Activated CD4-positive, alpha-beta T cell treated with anti-CD3 and anti-CD28 coated beads for 24 hours (primary cell): ENCODE results near the gene ST6GALNAC2.
"Not testable (repeated sequence)": the region's sequence is repeated elsewhere in the genome, so short reads cannot be mapped to it uniquely, and the experiment has no call there.

Experiments
- DNase-seq, 2 donors: peaks; one replicate each; pipeline ENCODE4 v3.0.0-alpha.2; 2020; ENCODE audit warnings: low read depth in 2 of 2

The ST6GALNAC2 gene

GRCh38 chr17:76585649-76586593 lies at the start of gene ST6GALNAC2:
Gene ST6GALNAC2, minus strand, starts transcription at chr17:76585860. Its CDS starts 52 bp downstream, at chr17:76585808.
- peak in 1 of 2 donors; percentile 22 for DNase-seq

GRCh38 chr17:76635039-76635438 lies 49.4 kb upstream of the ST6GALNAC2 start:
- DNase-seq = no peak

GRCh38 chr17:76633628-76634328 lies 48.1 kb upstream of the ST6GALNAC2 start:
- no peak for DNase-seq

GRCh38 chr17:76631821-76632565 lies 46.3 kb upstream of the ST6GALNAC2 start:
- no peak for DNase-seq

- DNase-seq = no peak
These were observed 44.5 kb upstream of the ST6GALNAC2 start for GRCh38 chr17:76630151-76630550.

- no peak for DNase-seq
These were observed 41.9 kb upstream of the ST6GALNAC2 start for GRCh38 chr17:76627510-76627909.

- DNase-seq = no peak
These were observed 40.8 kb upstream of the ST6GALNAC2 start for GRCh38 chr17:76626442-76626841.

- DNase-seq = no peak
These were observed 39.8 kb upstream of the ST6GALNAC2 start for GRCh38 chr17:76625496-76625895.

- DNase-seq = peak; percentile 70
These were observed 37.8 kb upstream of the ST6GALNAC2 start for GRCh38 chr17:76623271-76624146.

GRCh38 chr17:76617838-76618237 lies 32.2 kb upstream of the ST6GALNAC2 start:
- DNase-seq = no peak

GRCh38 chr17:76614912-76615617 lies 29.4 kb upstream of the ST6GALNAC2 start:
- no peak for DNase-seq

GRCh38 chr17:76614064-76614759 lies 28.6 kb upstream of the ST6GALNAC2 start:
- not testable (repeated sequence) for DNase-seq

GRCh38 chr17:76612977-76613851 lies 27.6 kb upstream of the ST6GALNAC2 start:
- DNase-seq = no peak

GRCh38 chr17:76612465-76612864 lies 26.8 kb upstream of the ST6GALNAC2 start:
- no peak for DNase-seq

GRCh38 chr17:76611758-76612157 lies 26.1 kb upstream of the ST6GALNAC2 start:
- DNase-seq = no peak

- DNase-seq = not testable (repeated sequence)
These were observed 25.6 kb upstream of the ST6GALNAC2 start for GRCh38 chr17:76611080-76611749.

- DNase-seq = not testable (repeated sequence)
These were observed 21.0 kb upstream of the ST6GALNAC2 start for GRCh38 chr17:76606685-76607084.

- DNase-seq = no peak
These were observed 15.4 kb upstream of the ST6GALNAC2 start for GRCh38 chr17:76601065-76601464.
